ENCODE results near the gene THRAP3. TPM values are rescaled to one million over a fixed set of nuclear protein-coding genes. Genes with fewer than 3 reads are reported as not detected.

THRAP3 gene
- polyA plus RNA-seq, 1 of the 3 experiments (the other 2 are of a cell fraction) = 33.7 TPM

DNA sequence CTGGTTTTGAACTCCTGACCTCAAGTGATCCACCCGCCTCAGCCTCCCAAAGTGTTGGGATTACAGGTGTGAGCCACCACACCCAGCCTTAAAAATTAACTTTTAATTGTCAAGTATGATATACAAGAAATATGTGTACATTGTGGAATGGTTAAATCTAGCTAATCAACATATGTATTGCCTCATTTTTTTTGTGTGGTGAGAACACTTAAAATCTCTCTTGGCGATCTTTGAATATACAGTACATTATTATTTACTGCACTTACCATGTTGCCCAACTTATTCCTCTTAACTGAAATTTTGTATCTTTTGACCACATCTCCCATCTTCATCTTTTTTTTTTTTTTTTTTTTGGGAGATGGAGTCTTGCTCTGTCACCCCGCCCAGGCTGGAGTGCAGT is 23.3 kb downstream of the THRAP3 start (continued):
- TF ChIP-seq, protein P1, sequence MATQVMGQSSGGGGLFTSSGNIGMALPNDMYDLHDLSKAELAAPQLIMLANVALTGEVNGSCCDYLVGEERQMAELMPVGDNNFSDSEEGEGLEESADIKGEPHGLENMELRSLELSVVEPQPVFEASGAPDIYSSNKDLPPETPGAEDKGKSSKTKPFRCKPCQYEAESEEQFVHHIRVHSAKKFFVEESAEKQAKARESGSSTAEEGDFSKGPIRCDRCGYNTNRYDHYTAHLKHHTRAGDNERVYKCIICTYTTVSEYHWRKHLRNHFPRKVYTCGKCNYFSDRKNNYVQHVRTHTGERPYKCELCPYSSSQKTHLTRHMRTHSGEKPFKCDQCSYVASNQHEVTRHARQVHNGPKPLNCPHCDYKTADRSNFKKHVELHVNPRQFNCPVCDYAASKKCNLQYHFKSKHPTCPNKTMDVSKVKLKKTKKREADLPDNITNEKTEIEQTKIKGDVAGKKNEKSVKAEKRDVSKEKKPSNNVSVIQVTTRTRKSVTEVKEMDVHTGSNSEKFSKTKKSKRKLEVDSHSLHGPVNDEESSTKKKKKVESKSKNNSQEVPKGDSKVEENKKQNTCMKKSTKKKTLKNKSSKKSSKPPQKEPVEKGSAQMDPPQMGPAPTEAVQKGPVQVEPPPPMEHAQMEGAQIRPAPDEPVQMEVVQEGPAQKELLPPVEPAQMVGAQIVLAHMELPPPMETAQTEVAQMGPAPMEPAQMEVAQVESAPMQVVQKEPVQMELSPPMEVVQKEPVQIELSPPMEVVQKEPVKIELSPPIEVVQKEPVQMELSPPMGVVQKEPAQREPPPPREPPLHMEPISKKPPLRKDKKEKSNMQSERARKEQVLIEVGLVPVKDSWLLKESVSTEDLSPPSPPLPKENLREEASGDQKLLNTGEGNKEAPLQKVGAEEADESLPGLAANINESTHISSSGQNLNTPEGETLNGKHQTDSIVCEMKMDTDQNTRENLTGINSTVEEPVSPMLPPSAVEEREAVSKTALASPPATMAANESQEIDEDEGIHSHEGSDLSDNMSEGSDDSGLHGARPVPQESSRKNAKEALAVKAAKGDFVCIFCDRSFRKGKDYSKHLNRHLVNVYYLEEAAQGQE (IDR thresholded peaks at IDR 0.05; ENCODE audit: low read depth, low read length) = no peak
- no peak for TF ChIP-seq MEF2A (IDR thresholded peaks at IDR 0.05; ENCODE audit: borderline replicate concordance, low read depth)

DNA sequence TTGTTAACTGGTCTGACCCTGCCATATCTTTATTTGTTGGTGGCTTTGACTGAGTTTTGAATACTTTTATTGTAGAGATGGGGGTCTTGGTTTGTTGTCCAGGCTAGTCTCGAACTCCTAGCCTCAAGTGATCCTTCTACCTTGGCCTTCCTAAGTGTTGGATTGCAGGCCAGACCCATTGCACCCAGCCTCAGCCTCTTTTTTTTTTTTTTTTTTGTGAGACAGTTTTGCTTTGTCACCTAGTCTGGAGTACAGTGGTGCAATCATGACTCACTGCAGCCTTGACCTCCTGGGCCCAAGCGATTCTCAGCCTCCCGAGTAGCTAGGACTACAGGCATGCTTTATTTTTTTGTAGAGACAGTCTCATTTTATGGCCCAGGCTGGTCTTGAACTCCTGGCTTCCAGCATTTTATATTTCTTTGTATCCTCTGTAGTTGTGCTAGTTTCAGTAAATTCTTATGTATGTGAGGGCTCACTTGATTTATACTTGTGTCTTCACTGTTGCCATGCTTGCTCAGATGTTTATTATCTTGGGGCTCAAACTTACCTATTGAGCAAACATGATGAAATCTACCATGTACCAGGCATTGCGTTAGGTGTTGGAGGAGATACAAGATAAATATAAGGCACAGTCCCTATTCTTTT is 24.1 kb downstream of the THRAP3 start:
- 0 out of 2 replicates have a peak overlapping the region, but pooled peaks have one; percentile 16 for H3K4me2 ChIP-seq
- no peak overlapping the region for H2AFZ ChIP-seq (ENCODE audit: low read depth)
- H3K27ac ChIP-seq (ENCODE audit: low read depth in 2 of 2, low read length in 1 of 2) = peak overlapping the region in 1 of 2 experiments; percentile 72; a peak in 2 of 4 replicates
- CTCF ChIA-PET = no interaction called here
- TF ChIP-seq, protein P1 (IDR thresholded peaks at IDR 0.05; ENCODE audit: low read depth, low read length) = 0 out of 2 replicates have a peak, but pooled peaks have one; percentile 16
- TF ChIP-seq, protein P2, sequence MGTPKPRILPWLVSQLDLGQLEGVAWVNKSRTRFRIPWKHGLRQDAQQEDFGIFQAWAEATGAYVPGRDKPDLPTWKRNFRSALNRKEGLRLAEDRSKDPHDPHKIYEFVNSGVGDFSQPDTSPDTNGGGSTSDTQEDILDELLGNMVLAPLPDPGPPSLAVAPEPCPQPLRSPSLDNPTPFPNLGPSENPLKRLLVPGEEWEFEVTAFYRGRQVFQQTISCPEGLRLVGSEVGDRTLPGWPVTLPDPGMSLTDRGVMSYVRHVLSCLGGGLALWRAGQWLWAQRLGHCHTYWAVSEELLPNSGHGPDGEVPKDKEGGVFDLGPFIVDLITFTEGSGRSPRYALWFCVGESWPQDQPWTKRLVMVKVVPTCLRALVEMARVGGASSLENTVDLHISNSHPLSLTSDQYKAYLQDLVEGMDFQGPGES (IDR thresholded peaks at IDR 0.05; ENCODE audit: low read depth, low read length) = no peak
- TF ChIP-seq RXRA (IDR thresholded peaks at IDR 0.05; ENCODE audit: borderline replicate concordance, low read depth) = no peak
- no peak for TF ChIP-seq SMC3 (IDR thresholded peaks at IDR 0.05; ENCODE audit: low read depth, low read length)
- TF ChIP-seq TCF12 (IDR thresholded peaks at IDR 0.05) = no peak
- TF ChIP-seq FOSL2 (IDR thresholded peaks at IDR 0.05; ENCODE audit: borderline replicate concordance, low read depth) = peak; percentile 46; the same call in 1 of the 2 replicates
- TF ChIP-seq FOXJ3 (CRISPR knock-in tag; IDR thresholded peaks at IDR 0.05) = no peak
- TF ChIP-seq, protein P3, sequence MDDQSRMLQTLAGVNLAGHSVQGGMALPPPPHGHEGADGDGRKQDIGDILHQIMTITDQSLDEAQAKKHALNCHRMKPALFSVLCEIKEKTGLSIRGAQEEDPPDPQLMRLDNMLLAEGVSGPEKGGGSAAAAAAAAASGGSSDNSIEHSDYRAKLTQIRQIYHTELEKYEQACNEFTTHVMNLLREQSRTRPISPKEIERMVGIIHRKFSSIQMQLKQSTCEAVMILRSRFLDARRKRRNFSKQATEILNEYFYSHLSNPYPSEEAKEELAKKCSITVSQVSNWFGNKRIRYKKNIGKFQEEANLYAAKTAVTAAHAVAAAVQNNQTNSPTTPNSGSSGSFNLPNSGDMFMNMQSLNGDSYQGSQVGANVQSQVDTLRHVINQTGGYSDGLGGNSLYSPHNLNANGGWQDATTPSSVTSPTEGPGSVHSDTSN (IDR thresholded peaks at IDR 0.05) = no peak
- TF ChIP-seq EZH2phosphoT487 (IDR thresholded peaks at IDR 0.05; ENCODE audit: borderline replicate concordance, low read depth) = no peak
- no peak for TF ChIP-seq RFX5 (IDR thresholded peaks at IDR 0.05; ENCODE audit: low read length)
- TF ChIP-seq TAF1 (IDR thresholded peaks at IDR 0.05; ENCODE audit: borderline replicate concordance, low read depth, low read length) = no peak
- no peak for TF ChIP-seq YY1 (IDR thresholded peaks at IDR 0.05; ENCODE audit: low read depth)
- no peak for TF ChIP-seq NFIC (IDR thresholded peaks at IDR 0.05; ENCODE audit: borderline replicate concordance)
- TF ChIP-seq, protein P4, sequence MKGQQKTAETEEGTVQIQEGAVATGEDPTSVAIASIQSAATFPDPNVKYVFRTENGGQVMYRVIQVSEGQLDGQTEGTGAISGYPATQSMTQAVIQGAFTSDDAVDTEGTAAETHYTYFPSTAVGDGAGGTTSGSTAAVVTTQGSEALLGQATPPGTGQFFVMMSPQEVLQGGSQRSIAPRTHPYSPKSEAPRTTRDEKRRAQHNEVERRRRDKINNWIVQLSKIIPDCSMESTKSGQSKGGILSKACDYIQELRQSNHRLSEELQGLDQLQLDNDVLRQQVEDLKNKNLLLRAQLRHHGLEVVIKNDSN (IDR thresholded peaks at IDR 0.05; ENCODE audit: borderline replicate concordance, low read depth) = no peak
- TF ChIP-seq, protein P5, sequence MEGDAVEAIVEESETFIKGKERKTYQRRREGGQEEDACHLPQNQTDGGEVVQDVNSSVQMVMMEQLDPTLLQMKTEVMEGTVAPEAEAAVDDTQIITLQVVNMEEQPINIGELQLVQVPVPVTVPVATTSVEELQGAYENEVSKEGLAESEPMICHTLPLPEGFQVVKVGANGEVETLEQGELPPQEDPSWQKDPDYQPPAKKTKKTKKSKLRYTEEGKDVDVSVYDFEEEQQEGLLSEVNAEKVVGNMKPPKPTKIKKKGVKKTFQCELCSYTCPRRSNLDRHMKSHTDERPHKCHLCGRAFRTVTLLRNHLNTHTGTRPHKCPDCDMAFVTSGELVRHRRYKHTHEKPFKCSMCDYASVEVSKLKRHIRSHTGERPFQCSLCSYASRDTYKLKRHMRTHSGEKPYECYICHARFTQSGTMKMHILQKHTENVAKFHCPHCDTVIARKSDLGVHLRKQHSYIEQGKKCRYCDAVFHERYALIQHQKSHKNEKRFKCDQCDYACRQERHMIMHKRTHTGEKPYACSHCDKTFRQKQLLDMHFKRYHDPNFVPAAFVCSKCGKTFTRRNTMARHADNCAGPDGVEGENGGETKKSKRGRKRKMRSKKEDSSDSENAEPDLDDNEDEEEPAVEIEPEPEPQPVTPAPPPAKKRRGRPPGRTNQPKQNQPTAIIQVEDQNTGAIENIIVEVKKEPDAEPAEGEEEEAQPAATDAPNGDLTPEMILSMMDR (IDR thresholded peaks at IDR 0.05) = no peak
- no peak for TF ChIP-seq POLR2AphosphoS5 (IDR thresholded peaks at IDR 0.05; ENCODE audit: low read depth, low read length)
- H3K9me3 ChIP-seq = no peaks in the 10 kb centered on the region
- H3K79me2 ChIP-seq (ENCODE audit: insufficient read depth) = peaks cover 96% of the 10 kb centered on the region
- peaks cover 94% of the 10 kb centered on the region for H4K20me1 ChIP-seq (ENCODE audit: insufficient read depth)
- peaks cover 0 to 6% of the 10 kb centered on the region in 2 experiments; a peak in 2 of 4 replicates for H3K4me1 ChIP-seq (ENCODE audit: control insufficient read depth in 1 of 2, insufficient read depth in 2 of 2, low read depth in 1 of 2, low read length in 1 of 2)
- H3K4me3 ChIP-seq (ENCODE audit: low read depth in 2 of 2, low read length in 1 of 2) = no peak overlapping the region
- peaks cover 27% of the 10 kb centered on the region for H3F3A ChIP-seq (replicated peaks; ENCODE audit: insufficient read depth)
- DNase-seq = no peak
- H3K36me3 ChIP-seq (replicated peaks in 1 of 2; ENCODE audit: control insufficient read depth in 1 of 2, insufficient read depth in 2 of 2, low read length in 1 of 2) = no peaks in the 10 kb centered on the region
- H3K9ac ChIP-seq = peak overlapping the region; percentile 24; the same call in 1 of the 2 replicates
- POLR2A ChIA-PET = no interaction called here
- H3K27me3 ChIP-seq (ENCODE audit: insufficient read depth) = no peaks in the 10 kb centered on the region
- WGBS (ENCODE audit: low lambda C conversion rate) = 50% methylated on average over 4 of the region's 4 CpGs
- H3K9me2 ChIP-seq = no peaks in the 10 kb centered on the region
